GM12865 (cell line): ENCODE measurements around the gene ZNF654.

Experiments used
- DNase-seq: peaks from one replicate; pipeline ENCODE4 v3.0.0; 2010; ENCODE audit warnings: low read depth
- H3K4me3 ChIP-seq: 2 replicates; pipeline ENCODE4 v1.5.1; 2011; ENCODE audit warnings: mild to moderate bottlenecking, low read depth, low read length, control low read depth
- TF ChIP-seq, protein P1 (sequence below): IDR thresholded peaks from 2 replicates; pipeline ENCODE4 v1.5.1; 2011; ENCODE audit warnings: low read length, control low read depth, low read depth, inconsistent platforms; ENCODE audit not compliant: insufficient read depth; ENCODE audit errors: missing control alignments

ZNF654 gene

DNA sequence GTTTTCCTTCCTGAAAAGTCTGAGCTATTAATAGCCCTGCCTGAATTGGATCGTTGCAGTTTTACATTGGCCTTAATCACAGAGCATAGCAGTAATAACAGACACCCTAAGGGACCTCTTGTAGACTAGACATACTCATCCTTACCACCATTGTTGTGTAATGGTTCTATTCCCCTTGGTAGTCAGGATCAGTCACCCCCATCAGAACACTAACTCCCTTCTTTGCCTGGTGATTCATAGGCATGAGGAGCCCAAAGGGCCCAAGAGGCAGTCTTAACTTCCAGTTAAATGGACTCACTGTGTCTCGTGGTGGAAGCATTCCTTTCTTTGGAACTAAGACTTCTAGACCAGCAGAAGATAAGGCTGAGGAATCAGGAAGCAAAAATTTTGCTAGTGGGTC is 20.5 kb upstream of the ZNF654 start:
- TF ChIP-seq, protein P1, sequence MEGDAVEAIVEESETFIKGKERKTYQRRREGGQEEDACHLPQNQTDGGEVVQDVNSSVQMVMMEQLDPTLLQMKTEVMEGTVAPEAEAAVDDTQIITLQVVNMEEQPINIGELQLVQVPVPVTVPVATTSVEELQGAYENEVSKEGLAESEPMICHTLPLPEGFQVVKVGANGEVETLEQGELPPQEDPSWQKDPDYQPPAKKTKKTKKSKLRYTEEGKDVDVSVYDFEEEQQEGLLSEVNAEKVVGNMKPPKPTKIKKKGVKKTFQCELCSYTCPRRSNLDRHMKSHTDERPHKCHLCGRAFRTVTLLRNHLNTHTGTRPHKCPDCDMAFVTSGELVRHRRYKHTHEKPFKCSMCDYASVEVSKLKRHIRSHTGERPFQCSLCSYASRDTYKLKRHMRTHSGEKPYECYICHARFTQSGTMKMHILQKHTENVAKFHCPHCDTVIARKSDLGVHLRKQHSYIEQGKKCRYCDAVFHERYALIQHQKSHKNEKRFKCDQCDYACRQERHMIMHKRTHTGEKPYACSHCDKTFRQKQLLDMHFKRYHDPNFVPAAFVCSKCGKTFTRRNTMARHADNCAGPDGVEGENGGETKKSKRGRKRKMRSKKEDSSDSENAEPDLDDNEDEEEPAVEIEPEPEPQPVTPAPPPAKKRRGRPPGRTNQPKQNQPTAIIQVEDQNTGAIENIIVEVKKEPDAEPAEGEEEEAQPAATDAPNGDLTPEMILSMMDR: no peak
- no peak overlapping the region for H3K4me3 ChIP-seq
- no peak for DNase-seq

DNA sequence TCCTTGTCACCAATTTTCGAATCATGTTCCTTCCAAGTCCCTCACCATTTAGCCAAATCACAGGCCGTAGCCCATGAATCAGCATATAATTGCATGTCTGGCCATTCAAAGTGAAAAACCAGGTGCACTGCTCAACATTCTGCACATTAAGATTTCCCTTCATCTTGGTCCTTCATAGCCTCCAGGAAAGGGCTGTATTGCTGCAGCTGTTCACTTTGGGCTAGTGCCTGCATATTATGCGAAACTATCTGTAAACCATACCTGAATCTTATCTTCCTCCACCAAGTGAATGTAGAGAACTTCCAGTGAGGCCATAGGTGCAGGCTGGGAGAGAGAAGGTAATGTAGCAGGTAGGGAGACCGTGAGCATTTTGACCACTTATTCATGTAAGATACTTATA is 18.5 kb upstream of the ZNF654 start:
- DNase-seq: no peak
- H3K4me3 ChIP-seq: no peak overlapping the region
- TF ChIP-seq, protein P1: no peak

DNA sequence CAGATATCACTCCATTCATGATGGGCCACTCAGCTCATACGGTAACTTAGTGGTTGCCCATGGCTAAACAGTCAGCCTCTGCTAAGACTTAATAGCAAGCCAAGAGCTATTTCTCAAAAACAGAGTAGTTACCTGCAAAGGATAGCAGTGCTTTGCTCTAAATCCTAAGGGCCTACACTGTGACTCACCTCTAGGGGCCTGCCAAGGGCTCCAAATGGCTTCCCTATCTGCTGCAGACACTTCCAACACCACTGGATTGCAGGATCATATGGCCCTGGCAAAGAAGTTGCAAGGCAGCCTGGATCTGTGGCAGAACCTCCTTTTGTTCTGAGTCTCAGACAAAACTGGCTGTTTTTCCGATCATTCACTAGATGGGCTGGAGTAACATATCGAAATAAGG is 18.1 kb upstream of the ZNF654 start:
- TF ChIP-seq, protein P1: no peak
- no peak for DNase-seq
- no peak overlapping the region for H3K4me3 ChIP-seq

DNA sequence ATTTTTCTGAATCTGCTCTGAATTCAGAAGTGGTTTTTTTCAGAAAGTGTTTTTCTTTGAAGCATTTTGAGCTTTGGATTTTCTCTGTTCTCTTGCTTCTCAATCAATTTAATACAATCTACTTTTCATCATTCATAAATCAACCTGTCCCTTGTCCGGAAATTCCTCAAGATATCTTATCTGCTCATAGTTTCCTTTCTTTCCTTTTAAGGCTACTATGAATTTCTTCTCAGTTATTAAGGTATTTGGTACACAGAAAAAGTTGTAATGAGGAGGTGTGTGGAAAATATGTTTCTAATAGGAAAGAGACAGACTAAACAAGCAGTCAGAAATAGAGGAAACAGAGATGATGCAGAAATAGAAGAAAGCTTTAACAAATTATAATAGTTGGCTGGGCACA is 14.6 kb upstream of the ZNF654 start:
- no peak overlapping the region for H3K4me3 ChIP-seq
- no peak for DNase-seq
- TF ChIP-seq, protein P1: no peak

DNA sequence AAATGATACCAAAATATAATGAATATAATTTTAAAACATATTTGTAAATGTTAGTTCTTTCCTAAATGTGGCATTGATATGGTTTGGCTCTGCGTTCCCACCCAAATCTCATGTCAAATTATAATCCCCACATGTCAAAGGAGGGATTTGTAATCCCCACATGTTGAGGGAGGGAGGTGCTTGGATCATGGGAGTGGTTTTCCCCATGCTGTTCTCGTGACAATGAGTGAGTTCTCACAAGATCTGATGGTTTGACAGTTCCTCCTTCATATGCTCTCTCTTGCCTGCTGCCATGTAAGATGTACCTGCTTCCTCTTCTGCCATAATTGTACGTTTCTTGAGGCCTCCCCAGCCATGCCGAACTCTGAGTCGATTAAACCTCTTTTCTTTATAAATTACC is 12.3 kb upstream of the ZNF654 start:
- no peak overlapping the region for H3K4me3 ChIP-seq
- TF ChIP-seq, protein P1: no peak
- DNase-seq: no peak

DNA sequence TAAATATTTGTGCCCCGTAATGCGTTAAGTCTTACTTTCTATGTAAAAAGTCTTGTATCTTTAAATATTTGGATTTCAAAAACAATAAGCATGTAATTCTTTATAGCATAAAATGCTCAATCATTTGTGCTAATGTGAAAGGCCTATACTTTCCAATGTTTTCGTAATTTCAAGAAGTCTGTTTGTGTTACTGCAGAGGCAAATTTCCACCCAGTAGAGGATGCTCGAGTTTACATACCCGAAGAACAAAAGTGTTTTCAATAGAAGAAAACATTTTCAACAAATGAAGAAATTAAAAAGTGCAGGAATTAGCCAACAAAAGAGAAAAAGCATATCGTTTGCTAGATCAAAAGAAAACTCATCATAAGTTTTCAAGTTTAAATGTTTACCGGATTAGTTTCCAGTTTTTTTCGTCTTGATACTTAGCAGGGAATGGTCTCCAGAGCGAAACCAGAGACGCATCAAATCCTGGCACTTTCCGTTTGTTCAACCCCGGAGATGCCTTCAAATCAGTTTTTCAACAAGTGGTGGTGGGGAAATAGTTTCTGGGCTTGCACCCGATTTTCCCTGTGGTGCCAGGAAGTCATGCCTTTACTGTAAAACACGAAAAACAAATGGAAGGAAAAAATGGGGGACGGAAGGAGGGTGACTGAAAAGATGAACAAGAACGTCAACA is 1.3 kb upstream of the ZNF654 start:
- H3K4me3 ChIP-seq: peak overlapping the region; percentile 70
- TF ChIP-seq, protein P1: no peak
- peak; percentile 9 for DNase-seq

DNA sequence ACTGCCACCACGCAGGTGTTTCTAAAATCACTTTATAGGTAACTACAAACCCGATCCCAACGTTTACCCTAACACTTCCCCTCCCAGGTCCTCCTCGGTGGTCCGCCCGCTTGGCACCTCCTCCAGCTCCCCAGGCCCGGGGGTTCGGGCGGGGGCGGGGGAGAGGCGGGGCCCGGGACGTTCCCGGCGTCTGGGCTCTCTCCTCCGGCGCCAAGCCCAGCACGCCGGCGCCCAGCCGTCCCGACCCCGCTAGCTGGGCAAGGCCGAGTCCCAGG is 812 bp upstream of the ZNF654 start:
- TF ChIP-seq, protein P1: no peak
- H3K4me3 ChIP-seq: peak overlapping the region; percentile 70
- DNase-seq: no peak
